ENCODE data around the gene ADARB2.

The ADARB2 gene

GRCh38 chr10:1766049-1766448, 28.7 kb upstream of the ADARB2 start:
- H2AFZ ChIP-seq (ENCODE audit: low read length), result no peak overlapping the region
- peak overlapping the region; percentile 81 for H3K23ac ChIP-seq (ENCODE audit: low read depth, low read length, poor library complexity)
- no peak for DNase-seq (ENCODE audit: low spot score)
- no peak overlapping the region for H3K27ac ChIP-seq (replicated peaks; ENCODE audit: low read length)
- no peak overlapping the region for H3K14ac ChIP-seq (ENCODE audit: low read length)
- H2AK5ac ChIP-seq (ENCODE audit: low read depth, low read length), result no peak overlapping the region
- H2BK120ac ChIP-seq (ENCODE audit: low read depth, low read length), result no peak overlapping the region
- H3K4ac ChIP-seq (ENCODE audit: low read length), result no peak overlapping the region
- peaks cover 0 to 8% of the 10 kb centered on the region in 2 donors for H3K4me1 ChIP-seq (ENCODE audit: control insufficient read depth in 2 of 2, insufficient read depth in 1 of 2, low read depth in 1 of 2, low read length in 2 of 2)
- H3K79me1 ChIP-seq (ENCODE audit: low read depth, low read length), result no peaks in the 10 kb centered on the region
- no peak overlapping the region for H4K91ac ChIP-seq (ENCODE audit: low read depth, low read length, poor library complexity)
- peak overlapping the region; percentile 35 for H3K18ac ChIP-seq (ENCODE audit: low read length)
- H3K9ac ChIP-seq (ENCODE audit: low read depth, low read length, poor library complexity), result no peak overlapping the region
- no peaks in the 10 kb centered on the region for H3K27me3 ChIP-seq (ENCODE audit: control insufficient read depth in 3 of 3, insufficient read depth in 3 of 3, low read depth in 1 of 3, low read length in 3 of 3)
- no peak overlapping the region for H4K8ac ChIP-seq (ENCODE audit: low read depth, low read length)
- no peaks in the 10 kb centered on the region for H3K36me3 ChIP-seq (replicated peaks in 1 of 2; ENCODE audit: control insufficient read depth in 2 of 2, insufficient read depth in 2 of 2, low read length in 2 of 2)
- no peak overlapping the region for H3K4me2 ChIP-seq (ENCODE audit: insufficient read depth, low read length, poor library complexity, severe bottlenecking)
- no CpG with 5 or more reads among the region's 10 CpGs for WGBS, 2 donors (ENCODE audit: extremely low coverage in 2 of 2, insufficient read length in 2 of 2, insufficient replicate concordance in 1 of 2)
- H2BK12ac ChIP-seq (ENCODE audit: low read length), result peak overlapping the region; percentile 25
- H3K9me3 ChIP-seq (replicated peaks in 1 of 2; ENCODE audit: control insufficient read depth in 2 of 2, insufficient read depth in 1 of 2, low read depth in 1 of 2, low read length in 2 of 2), result no peaks in the 10 kb centered on the region
- no peak overlapping the region for H2BK5ac ChIP-seq (ENCODE audit: low read length)
- H2BK15ac ChIP-seq (ENCODE audit: low read length), result peak overlapping the region; percentile 45
- no peak overlapping the region for H3K4me3 ChIP-seq (ENCODE audit: low read length in 2 of 2)

- H4K91ac ChIP-seq (ENCODE audit: low read depth, low read length, poor library complexity), result no peak overlapping the region
- DNase-seq (ENCODE audit: low spot score), result peak; percentile 29
- H3K79me1 ChIP-seq (ENCODE audit: low read depth, low read length), result no peaks in the 10 kb centered on the region
- H3K27me3 ChIP-seq (ENCODE audit: control insufficient read depth in 3 of 3, insufficient read depth in 3 of 3, low read depth in 1 of 3, low read length in 3 of 3), result no peaks in the 10 kb centered on the region
- H2AFZ ChIP-seq (ENCODE audit: low read length), result no peak overlapping the region
- no peak overlapping the region for H2AK5ac ChIP-seq (ENCODE audit: low read depth, low read length)
- H4K8ac ChIP-seq (ENCODE audit: low read depth, low read length), result no peak overlapping the region
- no peak overlapping the region for H3K18ac ChIP-seq (ENCODE audit: low read length)
- H3K4me3 ChIP-seq (ENCODE audit: low read length in 2 of 2), result no peak overlapping the region
- H3K36me3 ChIP-seq (replicated peaks in 1 of 2; ENCODE audit: control insufficient read depth in 2 of 2, insufficient read depth in 2 of 2, low read length in 2 of 2), result no peaks in the 10 kb centered on the region
- H3K9ac ChIP-seq (ENCODE audit: low read depth, low read length, poor library complexity), result no peak overlapping the region
- peaks cover 0 to 6% of the 10 kb centered on the region in 2 donors for H3K9me3 ChIP-seq (replicated peaks in 1 of 2; ENCODE audit: control insufficient read depth in 2 of 2, insufficient read depth in 1 of 2, low read depth in 1 of 2, low read length in 2 of 2)
- H3K14ac ChIP-seq (ENCODE audit: low read length), result no peak overlapping the region
- no peak overlapping the region for H3K4me2 ChIP-seq (ENCODE audit: insufficient read depth, low read length, poor library complexity, severe bottlenecking)
- H2BK120ac ChIP-seq (ENCODE audit: low read depth, low read length), result no peak overlapping the region
- H2BK12ac ChIP-seq (ENCODE audit: low read length), result no peak overlapping the region
- peak overlapping the region; percentile 40 for H3K27ac ChIP-seq (replicated peaks; ENCODE audit: low read length)
- H3K4me1 ChIP-seq (ENCODE audit: control insufficient read depth in 2 of 2, insufficient read depth in 1 of 2, low read depth in 1 of 2, low read length in 2 of 2), result peaks cover 0 to 8% of the 10 kb centered on the region in 2 donors
- no peak overlapping the region for H2BK5ac ChIP-seq (ENCODE audit: low read length)
- no peak overlapping the region for H3K23ac ChIP-seq (ENCODE audit: low read depth, low read length, poor library complexity)
- no peak overlapping the region for H2BK15ac ChIP-seq (ENCODE audit: low read length)
- WGBS, 2 donors (ENCODE audit: extremely low coverage in 2 of 2, insufficient read length in 2 of 2, insufficient replicate concordance in 1 of 2), result no CpG with 5 or more reads among the region's 8 CpGs
- no peak overlapping the region for H3K4ac ChIP-seq (ENCODE audit: low read length)
These were observed 24.8 kb upstream of the ADARB2 start for GRCh38 chr10:1762076-1762475.

- H2BK5ac ChIP-seq (ENCODE audit: low read length), result no peak overlapping the region
- peak; percentile 38 for DNase-seq (ENCODE audit: low spot score)
- no peaks in the 10 kb centered on the region for H3K79me1 ChIP-seq (ENCODE audit: low read depth, low read length)
- H2BK15ac ChIP-seq (ENCODE audit: low read length), result no peak overlapping the region
- H2BK12ac ChIP-seq (ENCODE audit: low read length), result peak overlapping the region; percentile 94
- no peak overlapping the region for H3K4me2 ChIP-seq (ENCODE audit: insufficient read depth, low read length, poor library complexity, severe bottlenecking)
- H3K18ac ChIP-seq (ENCODE audit: low read length), result peak overlapping the region; percentile 91
- H4K91ac ChIP-seq (ENCODE audit: low read depth, low read length, poor library complexity), result no peak overlapping the region
- no peak overlapping the region for H4K8ac ChIP-seq (ENCODE audit: low read depth, low read length)
- peaks cover 0 to 9% of the 10 kb centered on the region in 2 donors for H3K9me3 ChIP-seq (replicated peaks in 1 of 2; ENCODE audit: control insufficient read depth in 2 of 2, insufficient read depth in 1 of 2, low read depth in 1 of 2, low read length in 2 of 2)
- no peak overlapping the region for H3K9ac ChIP-seq (ENCODE audit: low read depth, low read length, poor library complexity)
- no peak overlapping the region for H3K27ac ChIP-seq (replicated peaks; ENCODE audit: low read length)
- no peak overlapping the region for H3K23ac ChIP-seq (ENCODE audit: low read depth, low read length, poor library complexity)
- H3K27me3 ChIP-seq (ENCODE audit: control insufficient read depth in 3 of 3, insufficient read depth in 3 of 3, low read depth in 1 of 3, low read length in 3 of 3), result peaks cover 0 to 10% (median 0%) of the 10 kb centered on the region in 3 experiments
- H3K4me1 ChIP-seq (ENCODE audit: control insufficient read depth in 2 of 2, insufficient read depth in 1 of 2, low read depth in 1 of 2, low read length in 2 of 2), result peaks cover 0 to 8% of the 10 kb centered on the region in 2 donors
- H2AK5ac ChIP-seq (ENCODE audit: low read depth, low read length), result no peak overlapping the region
- no peaks in the 10 kb centered on the region for H3K36me3 ChIP-seq (replicated peaks in 1 of 2; ENCODE audit: control insufficient read depth in 2 of 2, insufficient read depth in 2 of 2, low read length in 2 of 2)
- no peak overlapping the region for H3K14ac ChIP-seq (ENCODE audit: low read length)
- H2AFZ ChIP-seq (ENCODE audit: low read length), result peak overlapping the region; percentile 45
- H2BK120ac ChIP-seq (ENCODE audit: low read depth, low read length), result no peak overlapping the region
- no peak overlapping the region for H3K4me3 ChIP-seq (ENCODE audit: low read length in 2 of 2)
- no CpG with 5 or more reads among the region's 19 CpGs for WGBS, 2 donors (ENCODE audit: extremely low coverage in 2 of 2, insufficient read length in 2 of 2, insufficient replicate concordance in 1 of 2)
- H3K4ac ChIP-seq (ENCODE audit: low read length), result no peak overlapping the region
These were observed 17.3 kb upstream of the ADARB2 start for GRCh38 chr10:1754506-1755153.

GRCh38 chr10:1752153-1752552, 14.8 kb upstream of the ADARB2 start:
- Histone ChIP-seq H3K4me1 (ENCODE audit: control insufficient read depth in 2 of 2, insufficient read depth in 1 of 2, low read depth in 1 of 2, low read length in 2 of 2) (peaks cover 0 to 8% of the 10 kb centered on the region in 2 donors), H3K27me3 (ENCODE audit: control insufficient read depth in 3 of 3, insufficient read depth in 3 of 3, low read depth in 1 of 3, low read length in 3 of 3) (peaks cover 0 to 10% (median 0%) of the 10 kb centered on the region in 3 experiments), H3K4ac (ENCODE audit: low read length) (no peak overlapping the region), H4K91ac (ENCODE audit: low read depth, low read length, poor library complexity) (no peak overlapping the region), H4K8ac (ENCODE audit: low read depth, low read length) (no peak overlapping the region), H3K14ac (ENCODE audit: low read length) (peak overlapping the region; percentile 63), H3K36me3 (replicated peaks in 1 of 2; ENCODE audit: control insufficient read depth in 2 of 2, insufficient read depth in 2 of 2, low read length in 2 of 2) (no peaks in the 10 kb centered on the region), H2BK5ac (ENCODE audit: low read length) (no peak overlapping the region), H2AFZ (ENCODE audit: low read length) (no peak overlapping the region), H3K23ac (ENCODE audit: low read depth, low read length, poor library complexity) (no peak overlapping the region), H3K9ac (ENCODE audit: low read depth, low read length, poor library complexity) (peak overlapping the region; percentile 15), H3K27ac (replicated peaks; ENCODE audit: low read length) (no peak overlapping the region), H3K4me3 (ENCODE audit: low read length in 2 of 2) (peak overlapping the region in 1 of 2 donors; percentile 3), H2BK120ac (ENCODE audit: low read depth, low read length) (no peak overlapping the region), H3K9me3 (replicated peaks in 1 of 2; ENCODE audit: control insufficient read depth in 2 of 2, insufficient read depth in 1 of 2, low read depth in 1 of 2, low read length in 2 of 2) (peaks cover 0 to 6% of the 10 kb centered on the region in 2 donors), H3K79me1 (ENCODE audit: low read depth, low read length) (no peaks in the 10 kb centered on the region), H2AK5ac (ENCODE audit: low read depth, low read length) (no peak overlapping the region), H3K4me2 (ENCODE audit: insufficient read depth, low read length, poor library complexity, severe bottlenecking) (no peak overlapping the region), H2BK12ac (ENCODE audit: low read length) (no peak overlapping the region), H2BK15ac (ENCODE audit: low read length) (no peak overlapping the region), H3K18ac (ENCODE audit: low read length) (peak overlapping the region; percentile 71)
- no peak for DNase-seq (ENCODE audit: low spot score)
